Stomach (tissue), 4 donors: ENCODE data around the gene PDHA1.

Experiments used
- CTCF ChIP-seq, 7 experiments: fragments of 450-650 bp in 4 of 7; fragments of 200-600 bp in 3 of 7; sonication (generic) in 3 of 7; IDR thresholded peaks; one replicate each; pipeline ENCODE4 v1.5.1; 2016 to 2019; ENCODE audit warnings: antibody characterized with exemption in 7 of 7, control low read depth in 2 of 7, mild to moderate bottlenecking in 1 of 7
- EP300 ChIP-seq: sonication (generic); formaldehyde crosslinking; IDR thresholded peaks from one replicate; pipeline ENCODE4 v1.6.1; 2017; ENCODE audit warnings: antibody characterized with exemption
- POLR2A ChIP-seq, 4 donors: fragments of 450-650 bp; IDR thresholded peaks; one replicate each; pipeline ENCODE4 v1.6.1; 2016; ENCODE audit warnings: antibody characterized with exemption in 4 of 4, control low read depth in 2 of 4, mild to moderate bottlenecking in 1 of 4, moderate library complexity in 1 of 4
- POLR2AphosphoS5 ChIP-seq, 3 donors: sonication (generic); formaldehyde crosslinking; IDR thresholded peaks; one replicate each; pipeline ENCODE4 v1.6.1; 2016; ENCODE audit warnings: antibody characterized with exemption in 3 of 3

GRCh38 chrX:19372170-19372546 lies 28.4 kb downstream of the PDHA1 start:
- TF ChIP-seq CTCF (IDR thresholded peaks at IDR 0.05) (peak in 5 of 7 experiments; percentile 25 to 51 (median 51)), POLR2A (IDR thresholded peaks at IDR 0.05) (no peak), EP300 (no peak), POLR2AphosphoS5 (IDR thresholded peaks at IDR 0.05) (no peak)
